IPS-18c (cell line): ENCODE measurements around the gene CSMD2.
A peak's percentile ranks its signal among the peaks of the same experiment; 100 is the strongest.

Experiments used
- H3K4me3 ChIP-seq: 2 replicates; pipeline ENCODE4 v1.7.0; 2013; ENCODE audit warnings: low read depth, mild to moderate bottlenecking, low read length, moderate library complexity; ENCODE audit not compliant: insufficient read depth
- H3K9me3 ChIP-seq: one replicate; pipeline ENCODE4 v1.6.1; 2013; ENCODE audit warnings: mild to moderate bottlenecking, low read length, moderate library complexity; ENCODE audit not compliant: control insufficient read depth, insufficient read depth

CSMD2 gene

DNA sequence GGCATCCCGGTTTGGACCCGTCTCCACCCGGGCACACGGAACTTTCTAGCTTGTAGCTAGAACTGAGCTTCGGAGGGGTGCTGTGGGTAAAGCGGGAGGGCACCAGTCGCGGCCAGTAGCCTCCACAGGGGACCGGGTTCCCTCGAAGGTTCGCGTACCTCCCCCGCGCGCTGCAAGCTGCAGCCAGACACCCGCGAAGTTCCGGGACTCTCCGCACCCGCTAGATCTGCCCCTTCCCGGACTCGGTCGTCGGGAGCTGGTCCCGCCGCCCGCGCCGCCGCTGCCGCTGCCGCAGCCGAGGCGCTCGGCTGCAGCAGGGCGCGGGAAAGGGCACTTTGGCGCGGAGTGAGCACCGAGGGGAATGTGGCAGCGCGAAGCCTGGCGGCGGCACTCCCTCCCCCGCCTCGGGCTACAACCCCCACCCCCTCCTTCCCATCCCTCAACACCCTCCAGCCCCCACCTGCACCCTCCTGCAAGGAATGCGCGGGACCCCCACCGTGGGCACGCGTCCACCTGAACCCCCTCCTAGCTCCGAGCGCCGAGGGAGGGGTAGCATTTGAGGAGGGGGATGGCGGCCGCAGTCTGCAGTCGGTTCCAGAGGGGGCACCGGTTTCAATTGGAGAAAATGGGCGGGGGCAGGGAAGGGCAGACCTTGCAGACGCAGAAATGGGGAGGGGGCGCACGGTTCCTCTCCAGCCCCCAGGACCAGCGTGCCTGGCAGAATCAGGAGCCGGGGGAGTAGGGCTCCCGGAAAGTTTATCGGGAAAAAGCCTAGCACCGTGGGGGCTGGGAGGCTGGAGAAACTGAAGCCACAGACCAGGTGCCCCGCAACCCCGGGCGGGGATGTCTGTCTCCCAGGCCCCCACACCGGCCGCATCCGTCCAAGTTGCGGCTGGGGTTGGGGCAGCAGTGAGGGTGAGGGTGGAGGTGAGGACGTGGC lies 968 bp downstream of the CSMD2 start:
- no peaks in the 10 kb centered on the region for H3K9me3 ChIP-seq
- peak overlapping the region; percentile 62 for H3K4me3 ChIP-seq

DNA sequence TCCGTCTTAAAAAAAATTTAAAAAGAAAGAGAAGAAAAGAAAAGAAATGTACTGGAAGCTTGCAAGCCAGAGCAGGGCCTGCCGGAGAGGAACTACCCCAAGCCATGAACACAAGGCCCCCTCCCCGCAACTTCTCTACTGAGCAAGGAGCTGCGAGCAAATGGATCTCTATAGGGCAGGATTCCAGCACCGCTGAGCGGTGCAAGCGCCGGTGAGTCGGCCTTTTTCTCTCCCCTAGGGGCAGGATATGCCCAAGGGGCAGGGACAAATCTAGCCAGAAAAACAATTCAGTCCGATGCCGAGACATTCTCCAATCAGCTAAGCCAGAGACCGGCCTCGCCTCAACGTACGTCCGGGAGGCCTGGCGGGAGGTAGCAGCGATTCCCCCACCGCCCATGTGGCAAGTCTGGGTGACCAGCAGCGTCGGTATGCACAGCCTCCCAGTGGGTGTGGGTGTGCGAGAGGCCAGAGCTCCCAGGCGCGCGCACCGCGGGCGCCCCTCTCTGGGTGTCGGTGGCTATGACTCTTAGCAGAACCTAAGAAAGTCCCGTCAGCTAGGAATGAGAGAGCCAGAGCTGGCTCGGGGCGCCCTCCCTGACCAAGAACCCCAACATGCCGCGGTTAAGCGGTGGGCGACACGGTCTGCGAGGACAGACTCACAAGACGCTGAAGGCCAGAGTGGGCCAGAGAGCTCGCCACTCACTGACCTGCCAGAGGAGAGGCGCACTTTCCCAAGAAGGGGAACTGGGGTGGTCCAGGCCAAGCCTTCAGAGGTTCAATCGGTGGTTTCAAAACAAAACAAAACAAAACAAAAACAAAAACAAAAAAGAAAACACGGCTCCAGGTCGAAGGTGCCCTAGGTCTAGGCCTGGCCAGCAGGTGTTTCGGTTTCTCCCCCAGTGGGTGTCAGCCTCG lies 1.9 kb downstream of the CSMD2 start:
- Histone ChIP-seq H3K9me3 (no peaks in the 10 kb centered on the region), H3K4me3 (peak overlapping the region; percentile 62)

DNA sequence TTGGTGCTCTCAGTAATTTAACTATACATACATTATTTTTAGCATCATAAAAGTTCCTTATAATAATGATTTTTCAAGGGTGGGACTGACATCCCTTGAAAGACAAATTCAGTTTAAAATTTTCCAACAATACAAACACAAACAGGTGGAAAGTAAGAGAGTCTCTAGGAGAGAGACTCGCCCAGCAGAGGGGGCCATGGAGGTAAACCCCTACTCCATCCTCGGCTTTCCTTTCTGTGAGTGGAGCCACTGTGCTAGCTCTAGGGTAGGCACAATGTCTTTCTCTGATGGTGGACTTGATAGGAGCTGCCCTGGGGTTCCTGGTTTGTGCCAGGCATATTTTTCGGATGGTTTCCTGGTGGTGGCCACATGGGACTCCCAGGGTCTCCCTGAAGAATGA lies 8.3 kb downstream of the CSMD2 start:
- Histone ChIP-seq H3K4me3 (no peak overlapping the region), H3K9me3 (no peaks in the 10 kb centered on the region)

DNA sequence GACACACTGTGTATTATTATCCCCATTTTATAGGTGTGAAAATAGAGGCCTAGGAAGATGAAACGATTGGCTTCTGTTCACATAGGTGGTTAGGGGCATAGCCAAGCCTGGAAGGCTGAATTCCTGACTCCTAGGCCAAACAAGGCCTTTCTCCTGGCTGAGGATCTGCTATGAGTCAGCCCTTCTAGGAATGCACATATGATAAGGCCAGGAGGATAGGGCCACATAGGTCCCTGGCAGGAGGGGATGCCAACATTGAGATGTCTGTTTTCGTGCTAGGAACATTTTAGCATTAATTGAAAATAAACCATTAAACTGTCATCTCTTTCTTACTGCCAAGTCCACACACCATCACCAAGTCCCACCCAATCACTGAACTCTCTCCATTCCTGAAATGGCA lies 9.2 kb downstream of the CSMD2 start:
- Histone ChIP-seq H3K4me3 (no peak overlapping the region), H3K9me3 (no peaks in the 10 kb centered on the region)

DNA sequence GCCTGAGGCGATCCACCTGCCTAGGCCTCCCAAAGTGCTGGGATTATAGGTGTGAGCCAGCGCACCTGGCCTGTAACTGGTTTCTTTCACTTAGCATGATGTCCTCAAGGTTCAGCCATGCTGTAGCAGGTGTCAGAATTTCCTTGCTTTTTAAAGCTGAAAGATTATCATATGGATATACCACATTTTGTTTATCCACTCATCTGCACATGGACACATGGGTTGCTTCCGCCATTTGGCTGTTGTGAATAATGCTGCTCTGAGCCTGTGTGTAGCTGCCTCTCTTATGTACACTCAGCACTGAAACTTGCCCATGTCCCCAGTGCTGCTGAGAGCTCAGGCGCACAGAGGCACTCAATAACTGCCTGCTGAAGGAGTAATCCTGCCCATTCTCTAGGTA lies 11.8 kb downstream of the CSMD2 start:
- Histone ChIP-seq H3K9me3 (no peaks in the 10 kb centered on the region), H3K4me3 (no peak overlapping the region)

DNA sequence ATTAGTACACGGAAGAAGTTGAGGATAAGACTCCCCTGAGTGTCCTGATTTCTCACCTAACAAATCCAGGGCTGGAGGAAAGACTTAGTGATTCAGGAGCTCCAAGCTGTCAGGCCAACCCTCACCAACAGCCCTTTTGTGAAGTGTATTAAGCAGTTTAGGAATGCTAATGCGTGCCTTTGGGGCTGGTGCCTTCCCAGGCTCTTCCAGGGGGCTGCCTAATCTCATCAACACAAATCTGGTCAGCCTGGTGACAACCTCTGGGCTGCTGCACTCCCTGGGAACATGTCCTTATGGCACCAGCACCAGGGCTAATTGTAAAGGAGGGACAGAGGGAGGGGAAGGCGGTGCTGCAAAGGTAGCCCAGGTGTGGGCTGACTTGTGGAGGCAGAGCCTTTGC lies 15.5 kb downstream of the CSMD2 start:
- no peaks in the 10 kb centered on the region for H3K9me3 ChIP-seq
- no peak overlapping the region for H3K4me3 ChIP-seq

DNA sequence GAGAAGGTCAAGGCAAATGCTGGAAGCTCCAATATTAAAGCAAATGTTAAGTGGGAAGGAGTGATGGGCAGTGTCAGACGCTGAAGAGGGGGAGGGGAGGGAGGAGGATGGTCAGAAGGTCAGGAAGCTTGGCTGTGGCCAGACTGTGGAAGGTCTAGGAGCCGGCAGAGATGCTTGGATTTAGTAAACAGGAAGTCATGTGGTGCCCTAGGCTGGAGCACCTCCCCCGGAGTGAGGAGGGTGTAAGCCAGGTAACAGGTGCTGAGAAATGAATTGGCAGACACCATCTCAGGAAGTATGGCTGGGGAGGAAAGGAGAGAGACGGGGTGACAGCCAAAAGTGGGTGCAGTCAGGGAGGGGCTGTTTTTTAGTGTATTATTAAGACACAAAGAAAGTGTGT lies 17.7 kb downstream of the CSMD2 start:
- H3K9me3 ChIP-seq, result no peaks in the 10 kb centered on the region

DNA sequence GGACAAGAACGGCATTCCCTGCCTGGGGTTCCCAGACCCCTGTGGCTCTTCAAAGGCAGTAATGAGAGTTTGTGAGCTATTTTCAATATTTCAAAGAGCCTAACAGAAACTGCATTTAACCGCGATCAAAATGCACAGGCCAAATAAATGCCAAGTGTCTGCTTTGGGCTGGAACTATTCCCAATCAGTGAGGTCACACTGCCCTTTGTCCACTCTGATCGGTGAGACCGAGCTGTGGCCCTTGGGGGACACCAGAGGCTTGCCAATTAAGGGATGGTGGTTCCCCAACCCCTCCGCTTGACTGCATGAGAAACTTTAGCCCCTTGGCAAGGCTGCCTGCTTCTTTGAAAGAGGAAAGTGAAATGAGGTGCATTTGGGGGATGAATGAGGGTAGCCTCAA lies 20.3 kb downstream of the CSMD2 start:
- no peak overlapping the region for H3K4me3 ChIP-seq
- H3K9me3 ChIP-seq, result no peaks in the 10 kb centered on the region

More for the DNA sequence above, 17.7 kb downstream of the CSMD2 start:
- no peak overlapping the region for H3K4me3 ChIP-seq

DNA sequence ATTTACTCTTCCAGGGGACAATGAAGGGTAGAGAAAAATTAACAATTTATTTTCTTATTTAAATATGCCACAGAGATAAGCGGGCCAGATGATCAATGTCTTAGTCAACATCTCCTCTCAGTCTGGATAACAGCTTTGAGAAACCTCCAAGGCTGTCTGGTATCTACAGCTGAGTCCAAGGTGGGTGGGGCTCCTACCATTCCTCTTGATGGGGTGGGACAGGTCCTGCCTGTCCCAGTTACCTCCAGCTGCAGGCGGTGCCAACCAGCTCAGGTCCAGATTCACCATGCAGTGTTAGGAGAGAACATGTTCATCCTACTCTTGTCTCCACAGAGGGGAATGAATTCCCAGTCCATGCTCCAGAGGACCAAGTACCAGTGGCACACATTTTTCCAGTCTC lies 21.1 kb downstream of the CSMD2 start:
- no peak overlapping the region for H3K4me3 ChIP-seq
- H3K9me3 ChIP-seq, result no peaks in the 10 kb centered on the region

DNA sequence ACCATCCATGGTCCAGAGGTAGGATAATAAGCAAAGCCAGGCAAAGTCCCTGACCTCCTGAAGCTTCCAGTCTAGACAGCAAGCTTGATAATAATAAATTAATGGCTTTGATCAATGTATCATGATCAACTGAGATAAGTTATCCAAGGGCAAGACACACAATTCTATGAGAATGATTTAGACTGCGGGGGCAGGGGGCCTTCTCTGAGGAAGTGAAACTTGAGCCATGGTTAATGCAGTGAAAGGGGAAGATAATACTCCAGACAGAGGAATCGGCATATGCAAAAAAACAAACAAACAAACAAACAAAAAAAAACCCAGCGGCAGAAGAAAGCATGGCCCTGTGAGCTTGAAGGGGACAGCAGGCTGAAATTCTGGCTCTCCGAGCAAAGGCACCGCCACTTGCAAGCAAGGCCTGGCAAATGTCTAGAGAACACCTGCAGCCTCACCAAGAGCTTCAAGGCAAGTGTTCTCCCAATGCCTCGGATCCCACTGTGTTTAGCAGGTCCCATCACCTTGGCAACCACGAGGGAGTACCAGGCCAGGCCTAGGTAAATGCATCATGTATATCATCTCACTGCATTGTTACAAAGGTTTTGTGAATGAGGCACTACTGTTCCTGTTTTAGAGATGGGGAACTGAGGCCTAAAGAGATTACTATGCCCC lies 24.9 kb downstream of the CSMD2 start:
- H3K4me3 ChIP-seq, result no peak overlapping the region; the same call in 1 of the 2 replicates

DNA sequence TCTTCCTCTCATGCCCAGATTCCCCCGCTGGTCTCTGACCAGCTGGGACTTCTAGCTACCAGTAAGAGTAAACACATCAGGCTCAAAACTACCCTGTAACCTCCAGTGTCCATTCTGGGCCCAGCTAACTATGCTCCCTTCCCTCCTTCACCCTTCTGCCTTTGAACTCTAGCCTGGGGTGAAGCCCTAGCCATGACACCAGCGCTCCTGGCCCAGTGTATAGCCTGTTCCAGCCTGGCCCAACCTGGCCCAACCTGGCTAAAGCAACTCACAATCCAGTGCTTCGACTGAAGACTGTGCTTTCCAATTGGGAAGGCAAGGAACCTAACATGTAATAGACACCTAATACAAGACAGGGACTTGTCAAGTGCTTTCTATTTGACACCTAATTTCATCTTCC lies 27.6 kb downstream of the CSMD2 start:
- no peak overlapping the region for H3K4me3 ChIP-seq
- H3K9me3 ChIP-seq, result no peaks in the 10 kb centered on the region

More for the DNA sequence above, 24.9 kb downstream of the CSMD2 start:
- H3K9me3 ChIP-seq, result no peaks in the 10 kb centered on the region

DNA sequence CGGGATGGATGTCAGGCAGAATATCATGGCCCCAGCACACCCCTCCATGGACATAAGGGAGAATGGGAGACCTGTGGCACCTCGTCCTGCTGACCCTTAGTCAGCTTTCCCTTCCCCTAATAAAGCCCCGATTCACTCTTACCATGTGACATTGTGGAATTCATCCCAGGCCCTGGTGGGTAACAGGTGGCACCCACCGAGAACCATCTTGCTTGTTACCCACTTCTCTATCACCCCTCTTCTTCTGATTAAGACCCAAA lies 32.9 kb downstream of the CSMD2 start:
- Histone ChIP-seq H3K9me3 (no peaks in the 10 kb centered on the region), H3K4me3 (no peak overlapping the region)

DNA sequence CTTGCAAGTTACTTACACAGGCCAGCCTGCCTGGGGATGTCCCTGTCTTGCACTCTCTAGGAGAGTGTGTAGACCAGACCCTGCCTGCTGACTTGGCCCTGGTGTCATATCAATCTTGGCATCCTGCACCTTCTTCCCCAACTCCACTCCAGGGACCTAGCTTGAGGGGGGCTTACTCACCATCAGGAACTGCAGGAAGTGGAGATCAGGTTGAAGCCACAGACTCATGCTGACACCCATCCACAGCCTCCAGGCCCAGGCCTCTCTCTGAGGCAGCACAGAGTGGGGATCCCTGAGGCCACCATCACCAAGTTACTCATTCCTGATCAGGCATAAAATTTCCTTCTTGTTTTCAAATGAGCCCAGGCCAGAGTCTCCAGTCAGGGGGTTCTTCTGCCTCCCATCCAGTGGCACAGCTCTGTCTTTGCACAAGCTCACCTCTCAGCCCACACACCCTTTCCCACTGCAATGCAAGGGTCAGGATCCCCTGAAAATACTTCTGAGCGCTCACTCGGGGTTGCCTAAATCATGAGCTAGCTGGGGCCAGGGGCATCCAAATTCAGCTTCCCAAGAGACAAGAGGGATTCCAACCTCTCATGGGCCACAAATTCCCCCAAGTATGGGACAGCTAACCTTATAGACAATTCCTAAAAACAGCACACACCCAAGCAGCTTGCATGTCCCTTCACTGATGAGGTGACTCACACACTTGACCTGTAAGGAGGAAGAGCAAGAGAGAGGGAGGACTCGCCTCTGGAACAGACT lies 33.5 kb downstream of the CSMD2 start:
- Histone ChIP-seq H3K9me3 (no peaks in the 10 kb centered on the region), H3K4me3 (no peak overlapping the region)

DNA sequence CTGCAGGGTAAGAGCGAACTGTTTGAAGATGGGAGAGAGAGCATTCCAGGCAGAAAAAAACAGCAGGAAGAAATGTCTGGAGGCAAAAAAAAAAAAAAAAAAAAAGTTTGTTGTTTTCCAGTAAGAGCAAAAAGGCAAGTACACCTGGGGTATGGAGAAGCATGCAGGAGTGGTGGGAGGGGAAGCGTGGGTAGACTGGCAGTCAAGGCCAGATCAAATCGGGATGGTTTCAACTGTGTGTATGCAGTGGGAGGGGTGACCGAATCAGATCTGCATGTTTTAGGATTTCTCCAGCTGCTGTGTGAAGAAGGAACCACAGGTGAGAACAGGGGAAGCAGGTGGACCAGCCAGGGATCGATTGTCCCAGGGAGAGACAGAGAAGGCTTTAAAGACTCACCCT lies 34.7 kb downstream of the CSMD2 start:
- Histone ChIP-seq H3K4me3 (no peak overlapping the region), H3K9me3 (no peaks in the 10 kb centered on the region)

DNA sequence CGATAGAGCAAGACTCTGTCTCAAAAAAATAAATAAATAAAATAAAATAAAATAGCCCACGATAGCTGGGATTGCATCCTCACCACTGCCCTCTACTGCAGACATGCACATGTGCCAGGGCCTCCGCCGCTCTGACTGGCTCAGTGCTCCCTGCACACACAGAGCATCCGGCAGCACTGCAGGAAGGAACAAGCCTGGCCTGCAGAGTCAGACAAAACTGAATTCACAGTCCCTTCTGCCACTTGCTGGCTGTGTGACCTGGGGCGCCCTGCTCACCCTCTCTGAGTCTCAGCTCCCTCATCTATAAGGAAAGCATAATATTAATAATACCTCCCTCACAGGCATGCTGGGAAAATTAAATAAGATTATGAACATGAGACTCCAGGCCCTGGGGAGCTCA lies 35.4 kb downstream of the CSMD2 start:
- Histone ChIP-seq H3K4me3 (no peak overlapping the region), H3K9me3 (no peaks in the 10 kb centered on the region)

DNA sequence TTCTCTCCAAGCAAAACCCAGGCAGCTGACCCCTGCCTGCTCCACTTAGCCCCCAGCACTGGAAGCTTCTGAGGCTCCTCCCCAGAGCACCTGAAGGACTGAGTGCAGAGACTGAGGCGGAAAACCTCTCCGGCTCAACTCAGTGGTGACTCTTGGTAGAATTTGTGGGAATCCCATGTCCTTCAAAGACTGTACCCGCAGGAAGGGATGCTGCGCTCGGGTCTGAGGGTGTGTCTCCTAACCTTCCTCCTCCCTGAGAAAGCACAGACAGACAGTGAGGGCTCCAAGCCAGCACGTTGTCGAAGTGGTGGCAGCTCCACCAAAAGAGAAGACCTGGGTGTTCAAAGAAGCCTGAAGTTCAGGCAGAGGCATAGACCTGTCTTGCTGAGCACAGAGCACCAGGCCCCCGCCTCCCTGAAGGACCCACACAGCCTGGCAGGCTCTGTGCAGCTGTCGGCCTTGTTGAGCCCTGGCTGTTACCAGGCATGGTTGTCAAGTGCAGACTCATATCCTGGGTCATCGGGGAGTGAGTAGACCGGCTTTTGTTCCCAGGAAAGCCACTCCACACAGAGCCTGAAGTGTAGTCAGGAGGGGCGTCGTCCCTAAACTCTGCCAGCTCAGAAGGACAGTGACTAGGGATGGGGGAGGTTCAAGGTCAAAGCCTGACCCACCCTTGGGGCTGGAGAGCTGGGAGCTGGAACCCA lies 36.7 kb downstream of the CSMD2 start:
- H3K4me3 ChIP-seq, result no peak overlapping the region
- no peaks in the 10 kb centered on the region for H3K9me3 ChIP-seq
